HEK293 (cell line): Measurements from ENCODE around the gene RNF4.

ENCODE experiments used
- CTCF ChIA-PET: fragments of 350-600 bp; formaldehyde crosslinking; extraction: SDS; loops from one replicate; lab custom pipeline; 2021; ENCODE audit warnings: antibody characterized with exemption; lab: Yijun Ruan, JAX
- POLR2A ChIA-PET: fragments of 300-600 bp; formaldehyde crosslinking; extraction: SDS; loops from one replicate; lab custom pipeline; 2020; ENCODE audit warnings: antibody characterized with exemption, inconsistent platforms; lab: Yijun Ruan, JAX
- H3K27ac ChIP-seq: fragments of 200-500 bp; sonication (Bioruptor generic); 2 replicates; pipeline ENCODE4 v1.5.1; 2014; ENCODE audit warnings: low read depth, low read length, control low read depth, inconsistent platforms; ENCODE audit errors: extremely low read depth
- H3K36me3 ChIP-seq, 2 experiments: fragments of 200-500 bp in 1 of 2; sonication (Bioruptor generic) in 1 of 2; 1 replicate in 1 of 2; 2 replicates in 1 of 2; pipeline ENCODE4 v1.5.1; 2014 to 2017; ENCODE audit warnings: inconsistent platforms in 2 of 2, low read length in 2 of 2; ENCODE audit not compliant: control insufficient read depth in 2 of 2, insufficient read depth in 1 of 2
- H3K4me1 ChIP-seq: fragments of 200-500 bp; sonication (Bioruptor generic); 2 replicates; pipeline ENCODE4 v1.5.1; 2014; ENCODE audit warnings: mild to moderate bottlenecking, low read length, inconsistent platforms; ENCODE audit not compliant: control insufficient read depth, insufficient read depth
- H3K4me3 ChIP-seq: 2 replicates; pipeline ENCODE4 v1.5.1; 2011; ENCODE audit warnings: low read depth, mild to moderate bottlenecking, control low read depth, low read length, moderate library complexity
- H3K9me3 ChIP-seq: fragments of 200-500 bp; sonication (Bioruptor generic); 2 replicates; pipeline ENCODE4 v1.5.1; 2014; ENCODE audit warnings: low read depth, low read length, inconsistent platforms; ENCODE audit not compliant: control insufficient read depth, insufficient read depth
- KLF17 ChIP-seq: fragments of 450-650 bp; formaldehyde crosslinking; IDR thresholded peaks from 2 replicates; pipeline ENCODE4 v1.5.1; 2016; ENCODE audit warnings: missing biosample characterization, missing genetic modification characterization
- MYNN ChIP-seq: fragments of 450-650 bp; formaldehyde crosslinking; IDR thresholded peaks from 2 replicates; pipeline ENCODE4 v1.5.1; 2016; ENCODE audit warnings: missing biosample characterization, missing genetic modification characterization, borderline replicate concordance
- OSR2 ChIP-seq: fragments of 450-650 bp; formaldehyde crosslinking; IDR thresholded peaks from 2 replicates; pipeline ENCODE4 v1.5.1; 2016; ENCODE audit warnings: missing biosample characterization, missing genetic modification characterization
- OVOL3 ChIP-seq: fragments of 450-650 bp; formaldehyde crosslinking; IDR thresholded peaks from 2 replicates; pipeline ENCODE4 v1.5.1; 2016; ENCODE audit warnings: missing biosample characterization, missing genetic modification characterization
- ZBTB20 ChIP-seq: fragments of 450-650 bp; formaldehyde crosslinking; IDR thresholded peaks from 2 replicates; pipeline ENCODE4 v1.5.1; 2016; ENCODE audit warnings: missing biosample characterization, missing genetic modification characterization
- ZBTB48 ChIP-seq: fragments of 450-650 bp; formaldehyde crosslinking; IDR thresholded peaks from 2 replicates; pipeline ENCODE4 v1.5.1; 2016; ENCODE audit warnings: missing biosample characterization, missing genetic modification characterization
- ZBTB7A ChIP-seq: fragments of 450-650 bp; formaldehyde crosslinking; IDR thresholded peaks from 2 replicates; pipeline ENCODE4 v1.5.1; 2016; ENCODE audit warnings: low read depth, missing biosample characterization, missing genetic modification characterization
- ZIC2 ChIP-seq: fragments of 450-650 bp; formaldehyde crosslinking; IDR thresholded peaks from 2 replicates; pipeline ENCODE4 v1.5.1; 2016; ENCODE audit warnings: missing biosample characterization, missing genetic modification characterization
- ZNF138 ChIP-seq: fragments of 450-650 bp; formaldehyde crosslinking; IDR thresholded peaks from 2 replicates; pipeline ENCODE4 v1.5.1; 2016; ENCODE audit warnings: missing biosample characterization, missing genetic modification characterization, borderline replicate concordance
- ZNF140 ChIP-seq: fragments of 450-650 bp; formaldehyde crosslinking; IDR thresholded peaks from 2 replicates; pipeline ENCODE4 v1.5.1; 2016; ENCODE audit warnings: missing biosample characterization, missing genetic modification characterization
- ZNF169 ChIP-seq: fragments of 450-650 bp; formaldehyde crosslinking; IDR thresholded peaks from 2 replicates; pipeline ENCODE4 v1.5.1; 2016; ENCODE audit warnings: missing biosample characterization, missing genetic modification characterization
- ZNF24 ChIP-seq: fragments of 450-650 bp; formaldehyde crosslinking; IDR thresholded peaks from 2 replicates; pipeline ENCODE4 v1.5.1; 2016; ENCODE audit warnings: missing biosample characterization, missing genetic modification characterization
- ZNF341 ChIP-seq: fragments of 450-650 bp; formaldehyde crosslinking; IDR thresholded peaks from 2 replicates; pipeline ENCODE4; 2016; ENCODE audit warnings: low read depth, missing biosample characterization, missing genetic modification characterization
- ZNF366 ChIP-seq: fragments of 450-650 bp; formaldehyde crosslinking; conservative IDR thresholded peaks from 2 replicates; pipeline ENCODE4 v1.5.1; 2016; ENCODE audit warnings: missing biosample characterization, missing genetic modification characterization
- ZNF404 ChIP-seq: fragments of 450-650 bp; formaldehyde crosslinking; IDR thresholded peaks from 2 replicates; pipeline ENCODE4 v1.5.1; 2017; ENCODE audit warnings: missing biosample characterization, missing genetic modification characterization
- ZNF48 ChIP-seq: fragments of 450-650 bp; formaldehyde crosslinking; IDR thresholded peaks from 2 replicates; pipeline ENCODE4 v1.5.1; 2016; ENCODE audit warnings: missing biosample characterization, missing genetic modification characterization
- ZNF518A ChIP-seq: fragments of 450-650 bp; formaldehyde crosslinking; conservative IDR thresholded peaks from 2 replicates; pipeline ENCODE4 v1.5.1; 2016; ENCODE audit warnings: low read depth, missing biosample characterization, missing genetic modification characterization
- ZNF558 ChIP-seq: fragments of 450-650 bp; formaldehyde crosslinking; IDR thresholded peaks from 2 replicates; pipeline ENCODE4 v1.5.1; 2016; ENCODE audit warnings: missing biosample characterization, missing genetic modification characterization
- ZNF580 ChIP-seq: fragments of 450-650 bp; formaldehyde crosslinking; IDR thresholded peaks from 2 replicates; pipeline ENCODE4 v1.5.1; 2016; ENCODE audit warnings: missing biosample characterization, missing genetic modification characterization
- ZNF600 ChIP-seq: fragments of 450-650 bp; formaldehyde crosslinking; IDR thresholded peaks from 2 replicates; pipeline ENCODE4 v1.5.1; 2016; ENCODE audit warnings: missing biosample characterization, missing genetic modification characterization
- ZNF785 ChIP-seq: fragments of 450-650 bp; formaldehyde crosslinking; IDR thresholded peaks from 2 replicates; pipeline ENCODE4 v1.5.1; 2016; ENCODE audit warnings: missing biosample characterization, missing genetic modification characterization
- TF ChIP-seq, protein P1 (sequence below): fragments of 450-650 bp; formaldehyde crosslinking; IDR thresholded peaks from 2 replicates; pipeline ENCODE4 v1.5.1; 2017; ENCODE audit warnings: missing biosample characterization, missing genetic modification characterization
- TF ChIP-seq, protein P2 (sequence below): fragments of 450-650 bp; formaldehyde crosslinking; IDR thresholded peaks from 2 replicates; pipeline ENCODE4 v1.5.1; 2016; ENCODE audit warnings: missing biosample characterization, missing genetic modification characterization
- TF ChIP-seq, protein P3 (sequence below): fragments of 450-650 bp; formaldehyde crosslinking; IDR thresholded peaks from 2 replicates; pipeline ENCODE4 v1.5.1; 2016; ENCODE audit warnings: missing biosample characterization, missing genetic modification characterization

The RNF4 gene

DNA sequence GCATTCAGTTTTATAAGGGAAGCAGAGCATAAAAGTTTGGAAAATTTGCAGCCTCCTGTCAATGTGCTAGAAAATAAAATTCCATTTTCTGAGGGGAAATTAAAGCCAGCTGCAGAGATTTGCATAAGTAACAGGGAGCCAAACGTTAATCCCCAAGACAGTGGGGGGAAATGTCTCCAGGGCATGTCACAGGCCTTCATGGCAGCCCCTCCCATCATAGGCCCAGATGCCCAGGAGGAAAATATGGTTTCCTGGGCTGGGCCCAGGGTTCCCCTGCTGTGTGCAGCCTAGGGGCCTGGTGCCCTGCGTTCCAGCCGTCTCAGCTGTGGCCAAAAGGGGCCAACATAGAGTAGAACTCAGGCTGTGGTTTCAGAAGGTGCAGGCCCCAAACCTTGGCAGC lies 9.3 kb downstream of the RNF4 start:
- no peaks in the 10 kb centered on the region for H3K9me3 ChIP-seq
- no peak overlapping the region for H3K4me3 ChIP-seq
- ChIA-PET CTCF (interaction anchor here (1.3 kb wide), 1 partner anchor 37 kb away, joined by 4 read pairs; no protein-coding TSS in a partner anchor), POLR2A (interaction anchor here (0.5 to 1.0 kb wide), 2 partner anchors 9 to 616 kb away, joined by 3 to 4 read pairs; partner anchors contain the start of gene RNF4)
- TF ChIP-seq ZNF138 (tag by site-specific recombination), result no peak
- TF ChIP-seq, protein P1, sequence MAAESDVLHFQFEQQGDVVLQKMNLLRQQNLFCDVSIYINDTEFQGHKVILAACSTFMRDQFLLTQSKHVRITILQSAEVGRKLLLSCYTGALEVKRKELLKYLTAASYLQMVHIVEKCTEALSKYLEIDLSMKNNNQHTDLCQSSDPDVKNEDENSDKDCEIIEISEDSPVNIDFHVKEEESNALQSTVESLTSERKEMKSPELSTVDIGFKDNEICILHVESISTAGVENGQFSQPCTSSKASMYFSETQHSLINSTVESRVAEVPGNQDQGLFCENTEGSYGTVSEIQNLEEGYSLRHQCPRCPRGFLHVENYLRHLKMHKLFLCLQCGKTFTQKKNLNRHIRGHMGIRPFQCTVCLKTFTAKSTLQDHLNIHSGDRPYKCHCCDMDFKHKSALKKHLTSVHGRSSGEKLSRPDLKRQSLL, result no peak
- no peak for TF ChIP-seq ZNF558 (tag by site-specific recombination)
- TF ChIP-seq OVOL3 (tag by site-specific recombination), result no peak
- no peak for TF ChIP-seq ZBTB48 (tag by site-specific recombination)
- TF ChIP-seq ZBTB7A (tag by site-specific recombination), result no peak
- peak; percentile 32; the same call in 1 of the 2 replicates for TF ChIP-seq ZBTB20
- TF ChIP-seq ZIC2 (tag by site-specific recombination), result peak; percentile 82
- no peak for TF ChIP-seq ZNF24 (tag by site-specific recombination)
- TF ChIP-seq ZNF785 (tag by site-specific recombination), result no peak
- TF ChIP-seq ZNF140 (tag by site-specific recombination), result no peak
- no peak for TF ChIP-seq ZNF366
- TF ChIP-seq KLF17 (tag by site-specific recombination), result no peak
- no peak for TF ChIP-seq ZNF341 (tag by site-specific recombination)
- no peak for TF ChIP-seq ZNF404
- no peak for TF ChIP-seq MYNN
- peaks cover 6% of the 10 kb centered on the region for H3K4me1 ChIP-seq
- peaks cover 0 to 12% of the 10 kb centered on the region in 2 experiments; a peak in 2 of 3 replicates for H3K36me3 ChIP-seq
- no peak overlapping the region for H3K27ac ChIP-seq

DNA sequence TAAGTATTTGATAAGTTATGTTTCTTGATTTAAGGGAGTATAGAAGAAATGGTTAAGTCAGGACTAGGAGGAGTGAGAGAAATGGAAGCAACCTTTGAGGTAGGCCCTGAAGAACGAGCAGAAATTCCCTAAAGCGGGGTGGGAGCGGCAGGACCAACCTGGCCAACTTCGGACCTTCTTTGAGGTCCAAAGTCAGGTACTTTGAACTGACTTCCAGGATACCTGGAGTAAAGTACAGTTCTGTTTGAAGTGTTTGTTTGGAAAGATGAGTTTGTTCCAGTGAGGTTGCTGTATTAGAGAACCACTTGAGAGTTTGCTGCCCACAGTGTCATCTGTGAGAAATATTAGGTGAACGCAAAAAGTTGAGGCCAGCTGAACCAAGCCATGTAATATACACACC lies 11.7 kb downstream of the RNF4 start:
- Histone ChIP-seq H3K36me3 (peaks cover 0 to 13% of the 10 kb centered on the region in 2 experiments; a peak in 2 of 3 replicates), H3K4me3 (no peak overlapping the region), H3K4me1 (peaks cover 6% of the 10 kb centered on the region), H3K27ac (no peak overlapping the region), H3K9me3 (no peaks in the 10 kb centered on the region)
- POLR2A ChIA-PET, result no interaction called here
- TF ChIP-seq, protein P2, sequence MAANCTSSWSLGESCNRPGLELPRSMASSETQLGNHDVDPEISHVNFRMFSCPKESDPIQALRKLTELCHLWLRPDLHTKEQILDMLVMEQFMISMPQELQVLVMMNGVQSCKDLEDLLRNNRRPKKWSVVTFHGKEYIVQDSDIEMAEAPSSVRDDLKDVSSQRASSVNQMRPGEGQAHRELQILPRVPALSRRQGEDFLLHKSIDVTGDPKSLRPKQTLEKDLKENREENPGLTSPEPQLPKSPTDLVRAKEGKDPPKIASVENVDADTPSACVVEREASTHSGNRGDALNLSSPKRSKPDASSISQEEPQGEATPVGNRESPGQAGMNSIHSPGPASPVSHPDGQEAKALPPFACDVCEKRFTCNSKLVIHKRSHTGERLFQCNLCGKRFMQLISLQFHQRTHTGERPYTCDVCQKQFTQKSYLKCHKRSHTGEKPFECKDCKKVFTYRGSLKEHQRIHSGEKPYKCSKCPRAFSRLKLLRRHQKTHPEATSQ (tag by site-specific recombination), result no peak
- TF ChIP-seq ZNF518A (tag by site-specific recombination), result no peak
- TF ChIP-seq ZNF48 (tag by site-specific recombination), result no peak
- no peak for TF ChIP-seq OSR2
- TF ChIP-seq ZNF580 (tag by site-specific recombination), result no peak
- TF ChIP-seq ZNF169 (tag by site-specific recombination), result no peak
- TF ChIP-seq ZNF404, result no peak
- TF ChIP-seq, protein P3, sequence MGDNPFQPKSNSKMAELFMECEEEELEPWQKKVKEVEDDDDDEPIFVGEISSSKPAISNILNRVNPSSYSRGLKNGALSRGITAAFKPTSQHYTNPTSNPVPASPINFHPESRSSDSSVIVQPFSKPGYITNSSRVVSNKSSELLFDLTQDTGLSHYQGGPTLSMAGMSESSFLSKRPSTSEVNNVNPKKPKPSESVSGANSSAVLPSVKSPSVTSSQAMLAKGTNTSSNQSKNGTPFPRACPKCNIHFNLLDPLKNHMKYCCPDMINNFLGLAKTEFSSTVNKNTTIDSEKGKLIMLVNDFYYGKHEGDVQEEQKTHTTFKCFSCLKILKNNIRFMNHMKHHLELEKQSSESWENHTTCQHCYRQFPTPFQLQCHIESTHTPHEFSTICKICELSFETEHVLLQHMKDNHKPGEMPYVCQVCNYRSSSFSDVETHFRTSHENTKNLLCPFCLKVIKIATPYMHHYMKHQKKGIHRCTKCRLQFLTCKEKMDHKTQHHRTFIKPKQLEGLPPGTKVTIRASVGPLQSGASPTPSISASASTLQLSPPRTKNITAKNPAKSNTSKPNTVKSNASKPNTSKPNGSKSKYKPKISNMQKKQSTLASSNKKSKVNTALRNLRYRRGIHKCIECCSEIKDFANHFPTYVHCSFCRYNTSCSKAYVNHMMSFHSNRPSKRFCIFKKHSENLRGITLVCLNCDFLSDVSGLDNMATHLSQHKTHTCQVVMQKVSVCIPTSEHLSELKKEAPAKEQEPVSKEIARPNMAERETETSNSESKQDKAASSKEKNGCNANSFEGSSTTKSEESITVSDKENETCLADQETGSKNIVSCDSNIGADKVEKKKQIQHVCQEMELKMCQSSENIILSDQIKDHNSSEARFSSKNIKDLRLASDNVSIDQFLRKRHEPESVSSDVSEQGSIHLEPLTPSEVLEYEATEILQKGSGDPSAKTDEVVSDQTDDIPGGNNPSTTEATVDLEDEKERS (tag by site-specific recombination), result no peak
- TF ChIP-seq ZNF600 (tag by site-specific recombination), result no peak
- CTCF ChIA-PET, result no interaction called here
